SK-N-SH (cell line): ENCODE data around the gene HYAL1. TPM values are rescaled to one million over a fixed set of nuclear protein-coding genes. Genes with fewer than 3 reads are reported as not detected.

ENCODE experiments used
- CTCF ChIA-PET: fragments of 300-600, 350-600 bp; formaldehyde crosslinking; extraction: SDS; loops from one replicate; lab custom pipeline; 2021; lab: Yijun Ruan, JAX
- POLR2A ChIA-PET: fragments of 350-600 bp; sonication (Branson Sonifier 250); formaldehyde crosslinking; extraction: SDS; loops from one replicate; lab custom pipeline; 2020; ENCODE audit warnings: antibody characterized with exemption, inconsistent platforms; lab: Yijun Ruan, JAX
- DNase-seq: peaks from one replicate; pipeline ENCODE4 v3.0.0; 2012
- H2AFZ ChIP-seq: fragments of 200-600 bp; sonication (generic); 2 replicates; pipeline ENCODE4 v1.8.1; 2016; ENCODE audit warnings: antibody characterized with exemption, mild to moderate bottlenecking, low read depth
- H3F3A ChIP-seq: fragments of 200-600 bp; sonication (generic); replicated peaks from 2 replicates; pipeline ENCODE3; 2016; ENCODE audit warnings: antibody characterized with exemption, mild to moderate bottlenecking; ENCODE audit not compliant: insufficient read depth
- H3K27ac ChIP-seq, 2 experiments: fragments of 200-500 bp in 1 of 2; fragments of 200-600 bp in 1 of 2; sonication (Bioruptor generic) in 1 of 2; sonication (generic), shearing (Covaris generic) in 1 of 2; 2 replicates each; pipeline versions ENCODE4 v1.5.1 to v1.6.1; 2014 to 2016; ENCODE audit warnings: low read depth in 2 of 2, inconsistent platforms in 1 of 2, low read length in 1 of 2, mild to moderate bottlenecking in 1 of 2, mixed read lengths in 1 of 2
- H3K27me3 ChIP-seq: fragments of 200-600 bp; sonication (generic), shearing (Covaris generic); 2 replicates; pipeline ENCODE4 v1.6.1; 2016; ENCODE audit warnings: mixed run types; ENCODE audit not compliant: insufficient read depth
- H3K36me3 ChIP-seq, 2 experiments: fragments of 200-500 bp in 1 of 2; fragments of 200-600 bp in 1 of 2; sonication (Bioruptor generic) in 1 of 2; sonication (generic) in 1 of 2; replicated peaks in 1 of 2; 2 replicates each; pipeline versions ENCODE3 to v1.5.1; 2014 to 2016; ENCODE audit warnings: low read length in 1 of 2, mild to moderate bottlenecking in 1 of 2; ENCODE audit not compliant: insufficient read depth in 2 of 2, control insufficient read depth in 1 of 2
- H3K4me1 ChIP-seq, 2 experiments: fragments of 200-500 bp in 1 of 2; fragments of 200-600 bp in 1 of 2; sonication (Bioruptor generic) in 1 of 2; sonication (generic), shearing (Covaris generic) in 1 of 2; 2 replicates each; pipeline versions ENCODE4 v1.5.1 to v1.6.1; 2014 to 2016; ENCODE audit warnings: low read depth in 1 of 2, low read length in 1 of 2, mixed run types in 1 of 2; ENCODE audit not compliant: insufficient read depth in 2 of 2, control insufficient read depth in 1 of 2
- H3K4me2 ChIP-seq: fragments of 200-600 bp; sonication (generic), shearing (Covaris generic); 2 replicates; pipeline ENCODE4 v1.6.1; 2017; ENCODE audit warnings: mixed run types
- H3K4me3 ChIP-seq, 2 experiments: fragments of 200-500 bp in 1 of 2; fragments of 200-600 bp in 1 of 2; sonication (Bioruptor generic) in 1 of 2; sonication (generic), shearing (Covaris generic) in 1 of 2; 2 replicates each; pipeline versions ENCODE4 v1.5.1 to v1.8.1; 2014 to 2016; ENCODE audit warnings: low read depth in 2 of 2, inconsistent platforms in 1 of 2, low read length in 1 of 2, mild to moderate bottlenecking in 1 of 2, mixed read lengths in 1 of 2, moderate library complexity in 1 of 2
- H3K79me2 ChIP-seq: fragments of 200-600 bp; sonication (generic); 2 replicates; pipeline ENCODE4 v1.8.1; 2017; ENCODE audit warnings: mild to moderate bottlenecking; ENCODE audit not compliant: insufficient read depth
- H3K9ac ChIP-seq: fragments of 200-600 bp; sonication (generic); 2 replicates; pipeline ENCODE4 v1.6.1; 2017; ENCODE audit warnings: mixed run types
- H3K9me2 ChIP-seq: fragments of 200-600 bp; sonication (generic); 2 replicates; pipeline ENCODE4 v1.6.1; 2017; ENCODE audit warnings: mixed run types
- H3K9me3 ChIP-seq: fragments of 200-600 bp; sonication (generic); 2 replicates; pipeline ENCODE4 v1.6.1; 2017; ENCODE audit warnings: mixed run types, mild to moderate bottlenecking, moderate library complexity
- H4K20me1 ChIP-seq: fragments of 200-600 bp; sonication (generic); 2 replicates; pipeline ENCODE4 v1.6.1; 2017; ENCODE audit warnings: mild to moderate bottlenecking, mixed run types; ENCODE audit not compliant: insufficient read depth
- ELF1 ChIP-seq: IDR thresholded peaks from 2 replicates; pipeline ENCODE4 v1.4.0; 2012
- EP300 ChIP-seq, 2 experiments: IDR thresholded peaks; 2 replicates each; pipeline versions ENCODE4 v1.4.0 to v1.6.1; 2012; ENCODE audit warnings: borderline replicate concordance in 1 of 2, low read depth in 1 of 2, low read length in 1 of 2
- EZH2phosphoT487 ChIP-seq: fragments of 200-600 bp; sonication (generic); IDR thresholded peaks from 2 replicates; pipeline ENCODE4 v1.6.1; 2017; ENCODE audit warnings: low read depth, mixed run types, mild to moderate bottlenecking, antibody characterized with exemption, moderate library complexity, borderline replicate concordance
- FOSL2 ChIP-seq: IDR thresholded peaks from 2 replicates; pipeline ENCODE4 v1.4.0; 2012; ENCODE audit warnings: low read depth, mild to moderate bottlenecking, moderate library complexity, borderline replicate concordance
- JUND ChIP-seq: IDR thresholded peaks from 2 replicates; pipeline ENCODE4 v1.4.0; 2012
- MXI1 ChIP-seq: IDR thresholded peaks from 2 replicates; pipeline ENCODE4 v1.6.1; 2012; ENCODE audit warnings: mild to moderate bottlenecking, low read depth, low read length, improper control_type of control experiment
- NRF1 ChIP-seq: IDR thresholded peaks from 2 replicates; pipeline ENCODE4 v1.6.1; 2012; ENCODE audit warnings: low read depth, mild to moderate bottlenecking, low read length
- POLR2AphosphoS5 ChIP-seq: IDR thresholded peaks from 2 replicates; pipeline ENCODE4 v1.6.1; 2012; ENCODE audit warnings: low read depth, low read length
- RAD21 ChIP-seq: IDR thresholded peaks from 2 replicates; pipeline ENCODE4 v1.6.1; 2012; ENCODE audit warnings: mild to moderate bottlenecking, low read length
- RCOR1 ChIP-seq: fragments of 150-350 bp; IDR thresholded peaks from 2 replicates; pipeline ENCODE4 v1.6.1; 2017; ENCODE audit warnings: antibody characterized with exemption, low read length
- RFX5 ChIP-seq: IDR thresholded peaks from 2 replicates; pipeline ENCODE4 v1.6.1; 2012; ENCODE audit warnings: mild to moderate bottlenecking, improper control_type of control experiment, low read length
- RXRA ChIP-seq: IDR thresholded peaks from 2 replicates; pipeline ENCODE4 v1.4.0; 2012; ENCODE audit warnings: low read depth, mild to moderate bottlenecking, borderline replicate concordance
- SMC3 ChIP-seq: IDR thresholded peaks from 2 replicates; pipeline ENCODE4 v1.6.1; 2012; ENCODE audit warnings: low read depth, low read length, improper control_type of control experiment
- TAF1 ChIP-seq: IDR thresholded peaks from 2 replicates; pipeline ENCODE4 v1.6.1; 2012; ENCODE audit warnings: low read depth, mild to moderate bottlenecking, low read length, moderate library complexity, borderline replicate concordance
- TCF12 ChIP-seq: IDR thresholded peaks from 2 replicates; pipeline ENCODE4 v1.4.0; 2012
- TEAD4 ChIP-seq: IDR thresholded peaks from 2 replicates; pipeline ENCODE4 v1.4.0; 2012; ENCODE audit warnings: mild to moderate bottlenecking, borderline replicate concordance; ENCODE audit not compliant: insufficient read depth
- USF2 ChIP-seq: fragments of 150-350 bp; IDR thresholded peaks from 2 replicates; pipeline ENCODE4 v1.6.1; 2017; ENCODE audit warnings: antibody characterized with exemption, low read length, low read depth, borderline replicate concordance
- YY1 ChIP-seq: IDR thresholded peaks from 2 replicates; pipeline ENCODE4 v1.4.0; 2012; ENCODE audit warnings: low read depth, mild to moderate bottlenecking
- WGBS: methylation state at CpG from one replicate; pipeline ENCODE4 v1.1.6; 2017; ENCODE audit warnings: low lambda C conversion rate; 5-methylcytosine and 5-hydroxymethylcytosine counted together
- polyA plus RNA-seq, 3 experiments: library from polyadenylated mRNA; depleted of rRNA; stranded (reverse); fragments of >200 nt; gene quantifications; 2 replicates each; pipeline ENCODE4 v1.2.3, GENCODE V29; 2012
- TF ChIP-seq, protein P1 (sequence below): IDR thresholded peaks from 2 replicates; pipeline ENCODE4 v1.4.0; 2012; ENCODE audit warnings: low read depth, borderline replicate concordance
- TF ChIP-seq, protein P2 (sequence below): IDR thresholded peaks from 2 replicates; pipeline ENCODE4 v1.4.0; 2012; ENCODE audit warnings: low read depth
- TF ChIP-seq, protein P3 (sequence below): IDR thresholded peaks from 2 replicates; pipeline ENCODE4 v1.4.0; 2012; ENCODE audit warnings: low read depth, borderline replicate concordance
- TF ChIP-seq, protein P4 (sequence below): IDR thresholded peaks from 2 replicates; pipeline ENCODE4; 2012

HYAL1 gene
- polyA plus RNA-seq, 1 of the 3 experiments (the other 2 are of a cell fraction) = 0.30 TPM

GRCh38 chr3:50288387-50289007, 14.9 kb downstream of the HYAL1 start:
- H3K79me2 ChIP-seq = peaks cover 20% of the 10 kb centered on the region
- no peak overlapping the region for H3K27ac ChIP-seq
- 86% methylated on average over 2 of the region's 23 CpGs for WGBS
- H3K4me1 ChIP-seq = peaks cover 3 to 16% of the 10 kb centered on the region in 2 experiments; a peak in 2 of 4 replicates
- no peaks in the 10 kb centered on the region for H3K27me3 ChIP-seq
- ChIA-PET POLR2A (interaction anchor here (0.6 kb wide), 1 partner anchor 8 kb away, joined by 3 read pairs; no protein-coding TSS in a partner anchor), CTCF (interaction anchor here (1.1 to 2.6 kb wide), 7 partner anchors 11 to 99 kb away, joined by 4 to 11 read pairs (median 4); partner anchors contain the start of genes HYAL3 and NAA80)
- no peak overlapping the region for H2AFZ ChIP-seq
- H3F3A ChIP-seq = peaks cover 3% of the 10 kb centered on the region
- no peaks in the 10 kb centered on the region for H3K9me2 ChIP-seq
- TF ChIP-seq, protein P1, sequence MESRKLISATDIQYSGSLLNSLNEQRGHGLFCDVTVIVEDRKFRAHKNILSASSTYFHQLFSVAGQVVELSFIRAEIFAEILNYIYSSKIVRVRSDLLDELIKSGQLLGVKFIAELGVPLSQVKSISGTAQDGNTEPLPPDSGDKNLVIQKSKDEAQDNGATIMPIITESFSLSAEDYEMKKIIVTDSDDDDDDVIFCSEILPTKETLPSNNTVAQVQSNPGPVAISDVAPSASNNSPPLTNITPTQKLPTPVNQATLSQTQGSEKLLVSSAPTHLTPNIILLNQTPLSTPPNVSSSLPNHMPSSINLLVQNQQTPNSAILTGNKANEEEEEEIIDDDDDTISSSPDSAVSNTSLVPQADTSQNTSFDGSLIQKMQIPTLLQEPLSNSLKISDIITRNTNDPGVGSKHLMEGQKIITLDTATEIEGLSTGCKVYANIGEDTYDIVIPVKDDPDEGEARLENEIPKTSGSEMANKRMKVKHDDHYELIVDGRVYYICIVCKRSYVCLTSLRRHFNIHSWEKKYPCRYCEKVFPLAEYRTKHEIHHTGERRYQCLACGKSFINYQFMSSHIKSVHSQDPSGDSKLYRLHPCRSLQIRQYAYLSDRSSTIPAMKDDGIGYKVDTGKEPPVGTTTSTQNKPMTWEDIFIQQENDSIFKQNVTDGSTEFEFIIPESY = no peak
- TF ChIP-seq, protein P2, sequence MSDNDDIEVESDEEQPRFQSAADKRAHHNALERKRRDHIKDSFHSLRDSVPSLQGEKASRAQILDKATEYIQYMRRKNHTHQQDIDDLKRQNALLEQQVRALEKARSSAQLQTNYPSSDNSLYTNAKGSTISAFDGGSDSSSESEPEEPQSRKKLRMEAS = no peak
- TF ChIP-seq EZH2phosphoT487 (no peak), POLR2AphosphoS5 (no peak), RFX5 (no peak), MXI1 (no peak), JUND (no peak), TCF12 (no peak), TAF1 (no peak), FOSL2 (no peak), ELF1 (no peak), TEAD4 (no peak), NRF1 (no peak)
- TF ChIP-seq, protein P3, sequence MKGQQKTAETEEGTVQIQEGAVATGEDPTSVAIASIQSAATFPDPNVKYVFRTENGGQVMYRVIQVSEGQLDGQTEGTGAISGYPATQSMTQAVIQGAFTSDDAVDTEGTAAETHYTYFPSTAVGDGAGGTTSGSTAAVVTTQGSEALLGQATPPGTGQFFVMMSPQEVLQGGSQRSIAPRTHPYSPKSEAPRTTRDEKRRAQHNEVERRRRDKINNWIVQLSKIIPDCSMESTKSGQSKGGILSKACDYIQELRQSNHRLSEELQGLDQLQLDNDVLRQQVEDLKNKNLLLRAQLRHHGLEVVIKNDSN = no peak
- TF ChIP-seq, all 33 proteins: peak for 0
- no peaks in the 10 kb centered on the region for H3K9me3 ChIP-seq
- H3K4me2 ChIP-seq = no peak overlapping the region
- H3K9ac ChIP-seq = no peak overlapping the region
- H3K4me3 ChIP-seq = no peak overlapping the region
- H4K20me1 ChIP-seq = no peaks in the 10 kb centered on the region
- DNase-seq = no peak
- peaks cover 3 to 29% of the 10 kb centered on the region in 2 experiments for H3K36me3 ChIP-seq

GRCh38 chr3:50287262-50287661, 16.1 kb downstream of the HYAL1 start:
- peaks cover 0 to 8% of the 10 kb centered on the region in 2 experiments; a peak in 1 of 4 replicates for H3K4me1 ChIP-seq
- POLR2A ChIA-PET = no interaction called here
- no peak overlapping the region for H3K9ac ChIP-seq
- H3K9me3 ChIP-seq = no peaks in the 10 kb centered on the region
- H3K36me3 ChIP-seq = peaks cover 3 to 29% of the 10 kb centered on the region in 2 experiments
- H3F3A ChIP-seq = peaks cover 3% of the 10 kb centered on the region
- DNase-seq = no peak
- no peaks in the 10 kb centered on the region for H3K27me3 ChIP-seq
- CTCF ChIA-PET = interaction anchor here (0.8 to 2.6 kb wide), 5 partner anchors 12 to 40 kb away, joined by 3 to 11 read pairs (median 4); no protein-coding TSS in a partner anchor
- H3K9me2 ChIP-seq = no peaks in the 10 kb centered on the region
- H3K4me3 ChIP-seq = no peak overlapping the region
- H2AFZ ChIP-seq = no peak overlapping the region
- WGBS = 88% methylated on average over 1 of the region's 1 CpG
- no peak overlapping the region for H3K27ac ChIP-seq
- no peaks in the 10 kb centered on the region for H4K20me1 ChIP-seq
- no peak overlapping the region for H3K4me2 ChIP-seq
- peaks cover 20% of the 10 kb centered on the region for H3K79me2 ChIP-seq
- no peak for TF ChIP-seq SMC3
- no peak for TF ChIP-seq RAD21
- TF ChIP-seq RXRA = no peak
- TF ChIP-seq JUND = no peak
- no peak for TF ChIP-seq ELF1
- TF ChIP-seq, protein P4, sequence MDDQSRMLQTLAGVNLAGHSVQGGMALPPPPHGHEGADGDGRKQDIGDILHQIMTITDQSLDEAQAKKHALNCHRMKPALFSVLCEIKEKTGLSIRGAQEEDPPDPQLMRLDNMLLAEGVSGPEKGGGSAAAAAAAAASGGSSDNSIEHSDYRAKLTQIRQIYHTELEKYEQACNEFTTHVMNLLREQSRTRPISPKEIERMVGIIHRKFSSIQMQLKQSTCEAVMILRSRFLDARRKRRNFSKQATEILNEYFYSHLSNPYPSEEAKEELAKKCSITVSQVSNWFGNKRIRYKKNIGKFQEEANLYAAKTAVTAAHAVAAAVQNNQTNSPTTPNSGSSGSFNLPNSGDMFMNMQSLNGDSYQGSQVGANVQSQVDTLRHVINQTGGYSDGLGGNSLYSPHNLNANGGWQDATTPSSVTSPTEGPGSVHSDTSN = no peak
- TF ChIP-seq EP300 (IDR thresholded peaks at IDR 0.05; ENCODE audit: borderline replicate concordance in 1 of 2, low read depth in 1 of 2, low read length in 1 of 2) = no peak
- TF ChIP-seq YY1 = no peak
- TF ChIP-seq USF2 = no peak
- TF ChIP-seq RCOR1 = no peak
